Effector memory CD8-positive, alpha-beta T cell (primary cell): Measurements from ENCODE around the gene PIWIL4.

Source experiments
- ATAC-seq: fragments of 150-1000 bp; cut with Tn5 transposase; replicated peaks from 2 replicates; pipeline ENCODE4 v1.10.0; 2021; ENCODE audit warnings: mild to moderate bottlenecking, moderate library complexity
- DNase-seq, 3 experiments: peaks; one replicate each; pipeline ENCODE4 v3.0.0; 2021
- H3K27ac Mint-ChIP-seq, 2 donors: one replicate each; pipeline ENCODE4 v1.8.0; 2022; ENCODE audit warnings: mild to moderate bottlenecking in 2 of 2, mixed read lengths in 2 of 2, moderate library complexity in 2 of 2
- H3K27me3 Mint-ChIP-seq, 2 donors: one replicate each; pipeline ENCODE4 v1.8.0; 2022; ENCODE audit warnings: mixed read lengths in 2 of 2
- H3K36me3 Mint-ChIP-seq: one replicate; pipeline ENCODE4 v1.8.0; 2022; ENCODE audit warnings: mild to moderate bottlenecking, moderate library complexity, mixed read lengths; ENCODE audit not compliant: insufficient read depth
- H3K4me1 Mint-ChIP-seq, 2 donors: one replicate each; pipeline ENCODE4 v1.8.0; 2022; ENCODE audit warnings: low read depth in 2 of 2, mixed read lengths in 2 of 2
- H3K4me3 Mint-ChIP-seq, 2 donors: one replicate each; pipeline ENCODE4 v1.8.0; 2022; ENCODE audit warnings: mild to moderate bottlenecking in 2 of 2, mixed read lengths in 2 of 2, moderate library complexity in 2 of 2
- H3K9me3 Mint-ChIP-seq, 2 donors: one replicate each; pipeline ENCODE4 v1.8.0; 2022; ENCODE audit warnings: mixed read lengths in 2 of 2

PIWIL4 gene

GRCh38 chr11:94583213-94583865 lies 16.2 kb downstream of the PIWIL4 start:
- H3K36me3 Mint-ChIP-seq = no peaks in the 10 kb centered on the region
- no peak for ATAC-seq
- no peaks in the 10 kb centered on the region for H3K9me3 Mint-ChIP-seq
- no peak overlapping the region for H3K4me3 Mint-ChIP-seq
- H3K27me3 Mint-ChIP-seq = no peaks in the 10 kb centered on the region
- no peaks in the 10 kb centered on the region for H3K4me1 Mint-ChIP-seq
- DNase-seq = no peak
- peak overlapping the region in 1 of 2 donors; percentile 28 for H3K27ac Mint-ChIP-seq

GRCh38 chr11:94583866-94584500 lies 16.8 kb downstream of the PIWIL4 start:
- DNase-seq (no peak), ATAC-seq (no peak)
- Mint-ChIP-seq H3K36me3 (no peaks in the 10 kb centered on the region), H3K27ac (peak overlapping the region in 1 of 2 donors; percentile 28), H3K27me3 (no peaks in the 10 kb centered on the region), H3K4me3 (no peak overlapping the region), H3K9me3 (no peaks in the 10 kb centered on the region), H3K4me1 (no peaks in the 10 kb centered on the region)

DNA sequence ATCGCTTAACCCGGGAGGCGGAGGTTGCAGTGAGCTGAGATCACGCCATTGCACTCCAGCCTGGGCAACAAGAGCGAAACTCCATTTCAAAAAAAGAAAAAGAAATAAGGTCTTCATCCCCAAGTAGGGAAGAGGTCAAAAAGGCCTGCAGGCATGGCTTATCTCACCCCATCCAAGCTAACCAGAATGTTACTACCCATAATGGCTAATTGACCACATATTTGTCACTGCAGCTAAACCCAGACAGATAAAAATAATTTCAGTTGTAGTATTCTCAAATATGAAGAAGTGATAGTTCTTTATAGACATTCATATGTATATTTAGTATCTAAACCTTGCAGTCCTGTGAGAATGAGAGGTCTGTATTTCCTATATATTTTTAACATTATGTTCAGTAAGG lies 17.8 kb downstream of the PIWIL4 start:
- Mint-ChIP-seq H3K9me3 (no peaks in the 10 kb centered on the region), H3K27ac (no peak overlapping the region), H3K4me1 (no peaks in the 10 kb centered on the region), H3K27me3 (no peaks in the 10 kb centered on the region), H3K4me3 (no peak overlapping the region), H3K36me3 (no peaks in the 10 kb centered on the region)
- no peak for DNase-seq
- no peak for ATAC-seq

GRCh38 chr11:94585399-94585798 lies 18.2 kb downstream of the PIWIL4 start:
- no peaks in the 10 kb centered on the region for H3K36me3 Mint-ChIP-seq
- no peak for ATAC-seq
- H3K9me3 Mint-ChIP-seq = no peaks in the 10 kb centered on the region
- no peaks in the 10 kb centered on the region for H3K27me3 Mint-ChIP-seq
- DNase-seq = no peak
- H3K27ac Mint-ChIP-seq = no peak overlapping the region
- no peaks in the 10 kb centered on the region for H3K4me1 Mint-ChIP-seq
- H3K4me3 Mint-ChIP-seq = no peak overlapping the region

DNA sequence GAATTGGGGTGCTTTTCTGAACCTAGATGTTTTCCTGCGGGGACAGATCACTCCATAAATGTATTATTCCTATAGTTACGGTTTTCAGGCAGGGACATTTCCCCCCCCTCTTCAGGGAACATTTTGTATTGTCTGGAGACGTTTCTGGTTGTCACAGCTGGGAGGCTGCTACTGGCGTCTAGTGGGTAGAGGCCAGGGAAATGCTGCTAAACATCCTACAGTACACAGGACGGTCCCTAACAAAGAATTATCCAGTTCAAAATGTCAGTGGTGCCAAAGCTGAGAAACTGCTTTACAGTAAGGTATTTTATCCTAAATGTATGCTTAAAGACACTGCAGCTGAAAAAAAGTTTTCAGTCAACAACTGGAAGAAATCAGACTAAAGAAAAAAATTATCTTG lies 19.4 kb downstream of the PIWIL4 start:
- H3K27me3 Mint-ChIP-seq = no peaks in the 10 kb centered on the region
- no peaks in the 10 kb centered on the region for H3K4me1 Mint-ChIP-seq
- H3K4me3 Mint-ChIP-seq = no peak overlapping the region
- ATAC-seq = no peak
- no peaks in the 10 kb centered on the region for H3K9me3 Mint-ChIP-seq
- no peaks in the 10 kb centered on the region for H3K36me3 Mint-ChIP-seq
- H3K27ac Mint-ChIP-seq = no peak overlapping the region
- DNase-seq = no peak

GRCh38 chr11:94586978-94587377 lies 19.8 kb downstream of the PIWIL4 start:
- H3K4me3 Mint-ChIP-seq = no peak overlapping the region
- no peaks in the 10 kb centered on the region for H3K27me3 Mint-ChIP-seq
- no peak for DNase-seq
- H3K9me3 Mint-ChIP-seq = no peaks in the 10 kb centered on the region
- no peaks in the 10 kb centered on the region for H3K4me1 Mint-ChIP-seq
- ATAC-seq = no peak
- H3K36me3 Mint-ChIP-seq = no peaks in the 10 kb centered on the region
- H3K27ac Mint-ChIP-seq = no peak overlapping the region

DNA sequence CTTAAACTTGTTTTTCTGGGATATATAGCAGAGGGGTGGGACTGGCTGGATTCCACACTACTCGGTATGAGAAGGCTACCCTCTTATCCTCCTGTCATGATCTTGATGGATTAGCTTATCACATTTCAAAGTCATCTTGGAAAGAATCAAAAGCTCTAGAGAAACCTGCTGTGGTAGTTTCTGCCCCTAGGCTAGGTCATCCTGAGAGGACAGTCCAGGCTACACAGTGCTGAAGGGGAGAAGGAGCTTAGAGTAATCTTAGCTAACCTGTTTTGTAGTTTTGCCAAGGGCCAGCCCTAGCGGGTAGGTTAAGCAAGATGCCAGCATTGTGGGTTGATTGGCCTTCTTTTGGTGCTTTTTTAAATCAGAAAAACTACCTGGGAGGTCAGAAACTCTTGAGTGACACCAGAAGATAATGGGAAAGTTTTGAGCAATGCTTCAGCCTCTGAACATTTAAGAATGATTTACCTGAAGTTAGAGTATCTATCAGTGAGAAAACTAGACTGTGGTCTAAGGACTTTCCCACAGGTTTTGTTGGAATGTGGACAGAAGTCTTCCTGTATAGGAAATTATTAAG lies 21.3 kb downstream of the PIWIL4 start:
- no peak for ATAC-seq
- Mint-ChIP-seq H3K4me1 (no peaks in the 10 kb centered on the region), H3K27ac (no peak overlapping the region), H3K9me3 (no peaks in the 10 kb centered on the region), H3K36me3 (no peaks in the 10 kb centered on the region), H3K4me3 (no peak overlapping the region), H3K27me3 (no peaks in the 10 kb centered on the region)
- DNase-seq = no peak

DNA sequence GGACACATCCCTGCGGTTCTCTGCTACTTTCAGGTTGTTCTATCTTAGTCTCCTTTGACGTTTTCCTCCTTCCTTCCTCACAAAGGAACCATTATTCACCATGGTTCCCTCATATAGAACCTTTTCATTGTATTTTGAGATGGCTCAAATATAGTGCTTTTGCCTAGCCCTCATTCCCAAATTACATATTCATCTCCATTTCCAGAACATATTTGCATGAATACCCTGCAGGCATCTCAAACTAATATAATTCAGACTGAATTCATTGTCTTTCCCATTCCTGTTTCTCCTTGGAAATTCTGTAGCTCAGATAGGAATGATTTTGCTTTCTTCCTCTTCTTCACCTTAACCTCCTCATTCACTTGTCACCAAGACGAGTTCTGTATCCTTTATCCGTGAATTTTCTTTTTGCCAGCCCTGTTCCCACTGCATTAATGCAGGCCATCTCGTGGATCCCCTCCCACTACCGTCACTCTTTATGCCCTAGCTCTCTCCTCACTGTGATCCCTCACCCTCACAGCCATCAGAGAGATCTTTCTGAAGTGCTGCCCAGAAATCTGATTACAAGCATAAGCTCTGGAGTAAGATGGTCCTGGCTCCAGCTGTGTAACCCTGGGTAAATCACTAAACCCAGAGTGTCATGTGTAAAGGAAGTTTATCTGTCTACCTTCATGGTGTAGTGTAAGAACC lies 23.3 kb downstream of the PIWIL4 start:
- Mint-ChIP-seq H3K4me1 (no peaks in the 10 kb centered on the region), H3K9me3 (no peaks in the 10 kb centered on the region), H3K4me3 (no peak overlapping the region), H3K36me3 (no peaks in the 10 kb centered on the region), H3K27ac (no peak overlapping the region), H3K27me3 (no peaks in the 10 kb centered on the region)
- ATAC-seq (no peak), DNase-seq (no peak)

- Mint-ChIP-seq H3K27me3 (no peaks in the 10 kb centered on the region), H3K27ac (no peak overlapping the region), H3K4me1 (no peaks in the 10 kb centered on the region), H3K36me3 (no peaks in the 10 kb centered on the region), H3K4me3 (no peak overlapping the region), H3K9me3 (no peaks in the 10 kb centered on the region)
- no peak for ATAC-seq
- no peak for DNase-seq
These were observed 25.9 kb downstream of the PIWIL4 start for GRCh38 chr11:94593030-94593429.

- no peaks in the 10 kb centered on the region for H3K27me3 Mint-ChIP-seq
- DNase-seq (no peak), ATAC-seq (no peak)
- no peaks in the 10 kb centered on the region for H3K4me1 Mint-ChIP-seq
- H3K4me3 Mint-ChIP-seq = no peak overlapping the region
- no peaks in the 10 kb centered on the region for H3K9me3 Mint-ChIP-seq
- no peak overlapping the region for H3K27ac Mint-ChIP-seq
- no peaks in the 10 kb centered on the region for H3K36me3 Mint-ChIP-seq
These were observed 27.9 kb downstream of the PIWIL4 start for GRCh38 chr11:94595076-94595475.

DNA sequence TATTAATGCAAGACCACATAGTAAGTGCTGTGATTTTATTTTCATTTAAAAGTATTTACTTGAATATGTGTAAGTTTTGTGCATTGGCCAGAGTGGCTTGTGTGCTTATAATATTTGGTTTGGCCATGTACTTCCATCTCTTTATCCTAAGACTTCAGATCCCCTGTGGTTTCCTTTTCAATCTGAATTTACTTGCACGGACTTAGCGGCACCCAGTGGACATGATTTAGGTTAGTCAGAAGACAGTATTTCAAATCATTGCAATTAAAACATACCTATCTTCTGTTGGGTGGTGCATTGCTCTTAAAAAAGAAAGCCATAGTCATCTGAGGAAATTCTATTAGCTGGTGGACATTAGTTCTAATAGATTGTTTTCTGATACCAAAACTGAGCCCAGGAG lies 30.7 kb downstream of the PIWIL4 start:
- Mint-ChIP-seq H3K9me3 (no peaks in the 10 kb centered on the region), H3K36me3 (no peaks in the 10 kb centered on the region), H3K4me3 (no peak overlapping the region), H3K27me3 (no peaks in the 10 kb centered on the region), H3K4me1 (no peaks in the 10 kb centered on the region), H3K27ac (no peak overlapping the region)
- ATAC-seq = no peak
- DNase-seq = no peak

DNA sequence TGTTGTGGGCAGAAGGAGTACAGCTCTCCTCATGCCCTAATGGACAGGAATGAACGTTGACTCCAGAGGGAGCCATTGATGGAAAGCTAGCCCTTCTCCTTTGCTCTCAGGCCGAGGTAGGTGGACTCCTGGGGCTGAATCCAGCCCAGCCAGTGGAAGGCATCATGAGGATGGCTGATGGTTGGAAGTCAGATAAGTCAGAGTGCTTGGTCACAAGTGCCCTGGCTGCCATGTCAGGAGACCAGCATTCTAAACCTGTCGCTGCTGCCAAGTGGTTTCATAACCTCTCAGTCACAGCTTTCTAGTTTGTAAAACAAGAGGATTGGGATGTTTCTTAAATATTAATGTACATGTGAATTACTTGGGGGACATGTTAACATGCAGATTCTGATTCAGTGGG lies 32.3 kb downstream of the PIWIL4 start:
- DNase-seq (no peak), ATAC-seq (no peak)
- Mint-ChIP-seq H3K36me3 (no peaks in the 10 kb centered on the region), H3K4me1 (no peaks in the 10 kb centered on the region), H3K27me3 (no peaks in the 10 kb centered on the region), H3K4me3 (no peak overlapping the region), H3K9me3 (no peaks in the 10 kb centered on the region), H3K27ac (no peak overlapping the region)

- H3K4me3 Mint-ChIP-seq = no peak overlapping the region
- peak; percentile 14 for ATAC-seq
These were observed 35.5 kb downstream of the PIWIL4 start for GRCh38 chr11:94602430-94603372.

More at GRCh38 chr11:94602430-94603372, 35.5 kb downstream of the PIWIL4 start:
- Mint-ChIP-seq H3K27me3 (no peaks in the 10 kb centered on the region), H3K4me1 (no peaks in the 10 kb centered on the region), H3K27ac (no peak overlapping the region), H3K36me3 (no peaks in the 10 kb centered on the region), H3K9me3 (no peaks in the 10 kb centered on the region)
- peak; percentile 4 to 13 (median 7) for DNase-seq
